Activated CD8-positive, alpha-beta memory T cell treated with anti-CD3 and anti-CD28 coated beads for 48 hours (primary cell): ENCODE results near the gene LDB2.
"Not testable (repeated sequence)": the region's sequence is repeated elsewhere in the genome, so short reads cannot be mapped to it uniquely, and the experiment has no call there.

ENCODE experiments used
- DNase-seq, 3 experiments: peaks; one replicate each; pipeline ENCODE4 v3.0.0-alpha.2; 2020; ENCODE audit warnings: low read depth in 2 of 3, low spot score in 2 of 3

Gene LDB2

DNA sequence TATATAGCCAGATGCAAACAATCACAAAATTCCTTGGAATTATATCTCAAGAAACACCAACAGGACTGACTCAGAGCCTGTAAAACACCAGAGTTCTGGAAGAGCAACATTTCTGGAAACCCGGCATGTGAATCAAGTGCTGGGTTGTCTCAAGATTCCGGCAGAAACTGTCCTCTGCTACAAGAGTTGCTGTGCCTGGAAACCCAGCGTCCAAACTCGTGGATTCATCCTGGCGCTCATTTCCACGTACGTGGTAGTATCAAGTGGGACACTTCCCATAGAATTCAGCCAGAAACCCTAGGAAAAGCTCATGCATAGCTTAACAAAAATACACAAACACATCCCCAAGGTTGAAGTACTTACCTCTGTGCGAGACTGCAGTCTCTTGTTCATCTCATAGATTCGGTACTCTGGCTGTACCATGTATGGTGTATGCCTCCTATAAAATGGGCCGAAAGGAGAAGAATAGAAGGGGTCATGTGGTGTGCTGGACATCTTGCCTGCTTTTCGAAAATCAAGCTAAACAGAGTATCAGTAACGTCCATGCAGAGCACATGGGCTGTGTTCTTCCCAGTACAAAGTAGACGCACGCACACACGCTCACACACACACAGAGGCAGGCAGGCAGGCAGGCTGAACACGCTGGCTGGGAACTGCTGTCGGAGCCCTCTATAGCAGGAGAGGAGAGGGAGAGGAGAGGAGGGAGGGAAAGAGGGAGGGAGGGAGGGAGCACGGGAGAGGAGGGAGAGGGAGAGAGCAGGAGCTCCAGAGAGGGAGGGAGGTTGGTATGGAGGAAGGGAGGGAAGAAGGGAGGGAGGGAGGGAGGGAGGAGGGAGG, at the start of gene LDB2:
LDB2 (minus strand) TSS at position 655 of the 837 bp plus-strand sequence.
- no peak for DNase-seq

DNA sequence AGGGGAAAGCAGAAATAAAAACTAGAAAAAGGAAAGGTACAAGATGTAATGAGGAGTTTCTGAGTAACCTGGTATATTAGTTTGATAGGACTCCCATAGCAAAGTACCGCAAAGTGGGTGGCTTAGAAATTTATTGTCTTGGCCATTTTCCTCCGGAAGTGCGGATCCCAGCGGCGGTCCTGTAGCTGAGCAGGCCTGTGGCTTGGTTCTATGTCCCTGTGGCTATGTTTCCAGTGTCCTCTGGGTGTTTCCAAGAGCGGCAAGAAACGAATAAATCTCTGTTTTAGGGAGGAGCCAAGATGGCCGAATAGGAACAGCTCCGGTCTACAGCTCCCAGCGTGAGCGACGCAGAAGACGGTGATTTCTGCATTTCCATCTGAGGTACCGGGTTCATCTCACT, 44.0 kb upstream of the LDB2 start:
- no peak for DNase-seq

DNA sequence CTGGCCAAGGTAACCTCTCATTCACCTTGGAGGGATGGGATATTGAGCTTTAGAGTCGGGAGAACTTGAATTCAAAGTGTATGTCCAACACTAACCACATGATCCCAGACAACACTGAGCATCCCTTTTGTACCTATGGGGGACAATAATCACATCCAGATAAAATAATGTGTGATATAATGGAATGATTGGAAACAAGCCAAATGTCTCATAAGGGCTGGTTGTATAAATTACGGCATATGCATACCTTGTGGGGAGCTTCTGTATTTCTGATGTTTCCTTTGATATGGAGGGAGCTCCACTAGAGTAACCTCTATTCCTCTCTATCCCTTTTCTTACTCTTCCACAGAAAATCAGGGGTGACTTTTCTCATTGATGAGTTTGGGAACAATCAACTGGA, 40.7 kb upstream of the LDB2 start:
- DNase-seq: no peak

DNA sequence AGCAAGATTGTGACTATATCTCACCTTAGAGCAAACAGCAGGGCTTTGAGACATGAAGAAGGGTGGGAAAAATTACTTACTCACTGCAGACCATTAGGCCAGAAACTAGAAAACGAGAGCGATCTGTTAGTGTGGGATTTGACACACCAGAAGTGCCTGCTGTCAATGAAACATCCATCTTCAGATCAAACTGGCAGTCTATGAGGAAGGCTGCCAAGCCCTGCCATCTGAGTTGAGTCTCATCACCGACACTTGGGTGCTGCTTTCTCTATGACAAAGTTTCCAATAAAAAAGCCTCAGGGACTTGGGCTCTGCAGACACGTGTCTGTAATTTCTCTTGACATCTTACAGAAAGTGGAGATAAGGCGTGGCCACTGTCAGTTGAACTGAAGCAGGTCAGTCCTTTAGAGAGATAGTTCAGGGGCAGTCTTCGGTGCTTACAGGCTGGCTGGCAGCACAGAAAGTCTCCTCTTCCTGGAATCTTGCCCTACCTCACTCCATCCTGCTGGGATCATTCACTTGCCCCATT, 40.1 kb upstream of the LDB2 start:
- no peak for DNase-seq

DNA sequence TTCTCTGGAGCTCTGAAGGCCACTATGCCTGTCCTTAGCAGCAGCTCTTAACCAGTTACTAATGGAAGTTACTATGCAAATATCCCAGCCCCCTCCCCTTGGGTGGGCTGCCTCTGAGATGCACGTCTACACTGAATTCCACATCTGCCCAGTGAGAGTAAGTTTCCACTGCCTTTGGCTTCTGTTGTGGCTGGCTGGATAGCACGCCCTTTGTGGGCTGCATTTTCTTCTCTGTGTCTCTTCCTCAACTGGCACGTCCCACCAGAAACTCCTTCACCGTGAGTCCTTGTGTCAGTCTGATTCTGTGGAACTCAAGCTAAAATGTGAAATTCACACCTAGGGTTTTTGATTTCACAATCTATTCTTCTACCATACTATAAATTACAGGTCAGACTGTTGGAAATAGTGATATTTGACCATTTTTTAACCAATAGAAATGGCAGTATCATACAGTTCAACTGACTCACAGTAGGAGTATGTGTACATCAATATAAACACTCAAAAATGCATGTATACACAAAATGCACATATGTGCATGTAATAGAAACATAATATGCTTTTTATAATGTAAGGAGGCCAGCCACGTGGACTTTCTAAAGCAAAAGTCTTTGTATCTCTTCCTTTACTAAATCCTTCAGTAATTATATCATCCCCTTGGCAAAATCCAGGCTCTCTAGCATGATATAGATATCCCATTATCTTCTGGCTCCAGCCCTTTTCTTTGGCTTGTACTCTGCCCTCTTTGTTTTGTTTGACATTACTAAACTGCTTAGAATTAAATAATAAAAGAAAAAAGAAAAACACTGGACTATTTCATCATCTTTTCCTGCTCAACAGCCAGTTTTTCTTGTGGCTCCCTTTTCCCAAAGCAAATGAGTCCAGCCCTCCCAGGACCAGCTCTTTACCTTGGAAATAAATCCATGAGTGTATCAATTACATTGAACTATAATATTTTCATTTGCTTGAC, 33.2 kb upstream of the LDB2 start:
- no peak for DNase-seq

DNA sequence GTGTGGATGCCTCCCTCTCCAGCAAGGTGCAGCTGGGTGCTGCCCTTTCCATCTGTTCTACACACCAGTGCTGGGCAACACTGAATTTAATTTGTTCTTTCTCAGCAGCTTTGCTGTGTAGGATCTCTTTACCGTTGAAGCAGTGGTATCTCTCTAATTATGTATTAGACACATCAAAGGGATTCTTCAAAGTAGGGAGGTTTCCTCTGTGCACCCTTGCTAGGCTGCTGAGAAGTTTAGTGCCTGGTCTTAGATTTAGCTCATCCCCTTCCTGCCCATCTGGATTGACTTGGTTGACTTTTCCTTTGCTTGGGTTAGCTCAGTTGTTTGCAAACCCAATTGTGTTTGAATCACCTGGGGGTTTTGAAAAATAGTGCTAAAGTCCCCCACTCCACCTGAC, 27.8 kb upstream of the LDB2 start:
- no peak for DNase-seq

DNA sequence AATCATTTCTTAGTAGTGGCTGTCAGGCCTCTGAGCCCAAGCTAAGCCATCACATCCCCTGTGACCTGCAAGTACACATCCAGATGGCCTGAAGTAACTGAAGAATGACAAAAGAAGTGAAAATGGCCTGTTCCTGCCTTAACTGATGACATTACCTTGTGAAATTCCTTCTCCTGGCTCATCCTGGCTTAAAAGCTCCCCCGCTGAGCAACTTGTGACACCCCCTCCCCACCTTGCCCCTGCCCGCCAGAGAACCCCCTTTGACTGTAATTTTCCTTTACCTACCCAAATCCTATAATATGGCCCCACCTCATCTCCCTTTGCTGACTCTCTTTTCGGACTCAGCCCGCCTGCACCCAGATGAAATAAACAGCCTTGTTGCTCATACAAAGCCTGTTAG, 20.3 kb upstream of the LDB2 start:
- DNase-seq: not testable (repeated sequence)

DNA sequence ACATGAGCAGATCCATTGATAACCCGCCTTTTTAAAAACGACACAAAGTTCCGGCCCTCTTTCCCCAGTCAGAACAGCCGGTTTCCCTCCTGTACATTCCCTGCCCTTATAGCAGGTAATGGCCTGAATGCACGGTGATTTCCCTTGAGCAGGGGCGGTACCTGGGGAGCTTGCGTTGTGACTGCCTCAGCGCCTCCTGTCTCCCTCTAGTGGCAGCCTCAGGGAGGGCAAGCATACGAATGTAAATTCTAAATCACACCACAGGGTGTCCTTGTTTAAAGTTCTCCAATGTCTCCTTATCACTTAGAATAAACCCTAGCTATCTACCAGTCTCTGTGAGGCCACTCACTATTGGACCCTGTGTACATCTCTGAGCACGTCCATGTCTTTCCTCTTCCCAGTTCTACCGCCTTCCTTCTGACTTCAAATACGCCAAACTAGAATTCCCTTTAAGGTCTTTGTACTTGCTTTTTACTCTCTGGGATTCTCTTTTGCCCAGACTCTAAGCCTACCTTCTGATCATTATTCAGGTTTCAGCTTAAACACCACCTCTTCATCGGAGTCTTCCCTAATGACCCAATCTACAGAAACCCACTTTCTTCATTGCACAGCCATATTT, 18.4 kb upstream of the LDB2 start:
- DNase-seq: peak; percentile 41 to 49 (median 43)

DNA sequence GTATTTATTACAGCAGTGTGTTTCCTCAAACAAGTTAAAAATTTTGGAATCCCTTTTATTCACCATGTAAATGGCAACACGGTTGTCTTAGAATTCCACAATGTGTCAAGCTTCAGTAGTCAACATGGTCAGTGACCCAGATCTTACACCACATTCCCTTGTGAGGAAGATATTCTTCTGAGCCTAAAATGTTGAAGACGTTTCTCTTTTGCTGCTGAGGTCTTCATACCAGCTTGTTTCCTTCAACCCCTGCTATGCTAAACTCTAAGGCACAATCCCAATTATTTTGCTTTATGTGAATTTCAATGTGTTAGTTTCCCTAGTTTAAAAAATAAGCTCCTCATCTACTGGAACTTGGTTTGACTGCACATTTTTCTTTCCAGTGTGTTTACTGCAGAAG, 17.6 kb upstream of the LDB2 start:
- DNase-seq: no peak

DNA sequence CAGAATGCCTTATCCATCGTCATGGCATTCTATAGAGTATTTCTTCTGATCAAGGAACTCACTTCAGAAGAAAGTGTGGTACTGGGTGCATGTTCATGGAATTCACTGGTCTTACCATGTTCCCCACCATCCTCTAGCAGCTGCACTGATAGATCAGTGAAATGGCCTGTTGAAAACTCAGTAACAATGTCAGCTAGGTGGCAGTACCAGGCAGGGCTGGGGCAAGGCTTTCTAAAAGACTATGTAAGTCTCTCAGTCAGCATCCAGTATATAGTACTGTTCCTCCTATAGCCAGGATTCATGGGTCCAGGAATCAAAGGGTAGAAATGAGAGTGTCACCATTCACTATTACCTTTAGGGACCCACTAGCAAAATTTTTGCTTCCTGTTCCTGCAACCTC, 15.8 kb upstream of the LDB2 start:
- no peak for DNase-seq

DNA sequence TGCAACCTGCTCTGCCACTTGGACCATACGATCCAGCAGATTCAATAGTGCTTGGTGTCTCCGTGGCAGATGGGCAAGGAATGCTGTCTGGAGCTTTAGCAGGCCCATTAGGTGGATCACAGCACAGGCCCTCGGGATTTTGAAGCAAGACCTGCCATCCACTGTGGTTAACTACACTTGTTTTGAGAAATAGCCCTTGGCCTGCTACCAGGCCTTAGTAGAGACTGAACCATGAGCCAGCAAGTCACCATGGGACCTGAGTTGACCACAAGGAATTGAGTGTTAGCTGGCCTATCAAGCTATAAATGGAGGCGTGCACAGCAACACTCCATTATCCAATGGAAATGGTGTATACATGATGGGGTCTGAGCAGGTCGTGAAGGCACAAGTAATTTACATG, 14.5 kb upstream of the LDB2 start:
- DNase-seq: no peak

DNA sequence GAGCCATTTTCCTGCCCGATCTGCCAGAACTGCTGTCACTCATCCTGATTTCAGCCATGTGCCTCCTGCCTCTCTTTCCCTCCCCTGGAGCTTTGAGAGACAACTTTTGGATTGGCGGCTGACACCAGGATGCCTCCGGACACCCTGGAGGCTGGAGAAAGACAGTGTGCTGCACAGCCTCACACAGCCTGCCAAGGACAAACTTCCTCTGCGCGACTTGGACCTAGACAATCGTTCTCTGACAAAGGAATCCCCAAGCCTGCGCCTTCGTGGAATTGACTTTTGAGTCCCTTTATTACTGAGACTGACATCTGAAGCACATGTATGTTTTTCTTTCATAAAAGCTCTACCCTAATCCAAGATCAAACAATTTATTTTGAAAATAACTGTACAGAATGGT, 10.8 kb upstream of the LDB2 start:
- no peak for DNase-seq

DNA sequence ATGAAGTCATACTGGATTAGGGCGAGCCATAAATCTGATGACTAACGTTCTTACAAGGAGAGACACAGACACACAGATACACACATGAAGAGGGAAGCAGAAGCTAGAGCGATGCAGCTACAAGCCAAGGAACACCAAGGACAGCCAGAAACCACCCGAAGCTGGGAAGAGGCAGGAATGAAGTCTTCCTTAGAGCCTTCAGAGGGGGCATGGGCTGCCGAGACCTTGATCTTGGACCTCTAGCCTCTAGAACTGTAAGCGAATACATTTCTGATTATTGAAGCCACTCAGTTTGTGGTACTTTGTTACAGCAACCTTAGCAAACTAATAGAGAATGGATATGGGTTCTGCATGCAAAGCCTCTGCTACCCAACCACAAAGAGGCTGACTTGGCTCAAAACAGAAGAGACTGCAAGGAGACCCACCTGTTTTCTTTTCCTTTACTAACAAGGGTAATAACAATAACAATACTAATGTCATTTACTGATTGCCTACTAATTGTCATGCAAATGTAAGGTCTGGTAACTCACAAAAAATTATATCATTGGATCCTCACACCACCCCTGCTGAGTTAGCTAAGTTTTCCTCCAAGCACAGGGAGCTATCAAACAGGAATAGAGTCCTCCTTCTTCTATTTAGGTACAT, 10.1 kb upstream of the LDB2 start:
- no peak for DNase-seq

DNA sequence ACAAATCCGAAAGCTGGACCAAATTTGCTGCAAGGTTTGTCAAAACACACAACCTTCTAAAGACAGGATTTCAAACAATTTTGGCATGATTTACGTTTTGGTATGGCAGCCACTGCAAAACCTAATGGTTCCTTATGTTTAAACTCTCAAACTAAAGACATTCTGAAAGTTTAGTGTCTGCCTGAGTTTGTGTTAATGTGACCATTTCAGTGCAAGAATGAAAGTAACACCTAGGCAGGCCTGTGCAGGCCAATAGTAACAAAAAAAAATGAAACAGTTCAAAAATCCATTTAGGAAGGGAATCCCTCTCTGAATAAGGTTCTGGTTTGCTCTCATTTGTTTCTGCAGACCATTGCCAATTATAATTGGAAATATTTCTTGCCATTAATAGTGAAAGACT, 1.9 kb upstream of the LDB2 start:
- DNase-seq: no peak

DNA sequence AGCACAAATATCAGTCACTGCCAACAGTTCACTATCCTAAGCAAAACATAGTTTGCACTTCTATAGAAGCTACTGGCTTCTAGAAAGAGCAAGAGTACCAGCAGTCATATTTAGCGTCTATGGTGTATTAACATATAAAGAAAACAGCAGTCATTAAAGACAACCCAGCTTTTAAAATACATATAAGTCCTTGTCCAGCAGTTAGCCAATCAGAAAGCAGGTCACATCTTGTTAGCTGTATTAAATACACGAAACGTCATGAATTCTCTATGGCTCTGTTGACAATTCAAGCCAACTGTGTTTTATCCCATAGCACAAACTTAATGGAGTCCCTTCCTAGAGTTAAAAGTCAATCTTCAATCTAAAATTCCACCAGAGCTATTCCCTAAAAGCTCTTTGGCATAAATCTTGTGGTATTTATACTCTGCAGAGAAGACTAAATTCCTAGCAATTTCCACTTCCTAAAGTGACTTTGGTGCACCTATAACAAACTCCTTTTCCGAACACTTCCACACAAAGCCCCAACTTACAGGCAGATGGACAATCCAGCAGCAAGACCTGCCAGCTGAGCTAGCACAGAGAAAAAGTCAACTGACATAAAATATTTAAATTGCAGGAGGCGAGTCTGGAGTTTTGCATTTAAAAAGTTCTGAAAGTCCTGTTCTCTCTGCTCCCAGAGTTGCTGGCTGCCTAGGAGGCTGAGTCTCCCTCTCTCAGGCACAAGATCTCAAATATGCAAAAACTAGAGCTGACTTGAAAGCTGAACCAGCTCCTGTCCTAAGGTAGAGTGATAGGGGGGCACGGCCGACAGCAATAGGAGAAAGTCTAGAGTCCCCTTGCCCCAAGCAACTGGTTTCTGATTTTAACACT, 1.3 kb downstream of the LDB2 start:
- DNase-seq: no peak

DNA sequence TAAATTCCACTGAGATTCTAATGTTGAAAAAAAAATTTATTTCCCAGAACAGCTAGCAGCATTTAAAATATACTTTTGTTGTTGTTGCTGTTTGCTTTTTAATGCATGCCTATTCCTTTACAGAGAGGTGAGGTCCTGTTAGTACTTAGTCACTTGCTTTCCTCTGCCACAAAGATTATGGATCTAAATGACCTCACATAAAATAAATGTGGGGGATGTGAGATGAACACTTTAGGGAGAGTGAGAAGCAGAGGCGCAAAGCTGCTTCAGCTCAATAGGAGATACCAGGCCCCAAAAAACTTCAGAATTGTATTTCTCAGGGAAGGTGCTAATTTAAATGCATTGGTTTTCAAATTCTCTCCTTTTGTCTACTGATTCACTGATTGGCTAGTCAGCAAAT, 4.0 kb downstream of the LDB2 start:
- no peak for DNase-seq

DNA sequence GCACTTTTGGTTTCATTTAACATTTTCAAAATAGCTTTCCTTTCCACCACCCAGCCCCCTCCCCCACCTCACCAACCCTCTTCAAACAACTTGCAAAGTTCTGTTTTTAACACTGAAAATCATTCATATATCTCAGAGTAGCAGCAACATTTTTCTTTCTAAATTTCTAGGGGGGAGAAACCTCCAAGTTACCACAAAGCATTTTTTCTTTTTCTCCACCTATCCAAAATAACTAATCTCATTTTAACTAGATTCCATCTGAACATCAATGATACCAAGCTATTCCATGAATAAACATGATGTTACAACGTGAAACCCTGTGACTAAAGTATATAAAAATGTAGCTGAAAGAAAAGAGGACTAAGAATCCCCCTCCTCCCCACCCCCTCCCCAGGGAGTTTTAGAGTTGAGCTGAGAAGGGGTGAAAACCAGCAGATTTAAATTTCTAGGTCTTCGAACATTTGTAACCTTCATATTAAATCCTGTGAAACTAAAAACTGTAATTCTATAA, 5.2 kb downstream of the LDB2 start:
- no peak for DNase-seq

DNA sequence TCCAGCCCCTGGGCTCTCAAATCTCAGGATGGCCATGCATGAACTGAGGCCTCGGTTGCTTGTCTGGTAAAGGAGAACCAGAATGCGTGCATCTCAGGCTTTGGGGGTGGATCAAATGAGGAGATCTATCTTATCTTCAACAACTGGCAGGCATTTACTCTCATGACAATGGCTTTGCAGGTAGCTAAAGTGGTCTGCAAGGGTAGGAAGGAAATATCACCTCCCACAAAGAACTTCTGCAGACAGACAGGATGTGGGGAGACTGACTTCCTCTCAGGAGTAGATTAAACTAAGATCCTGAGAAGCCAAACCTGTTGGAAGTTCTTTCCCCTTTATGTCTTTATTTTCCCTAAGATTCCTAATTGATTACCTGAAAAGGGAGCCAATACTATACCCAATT, 7.8 kb downstream of the LDB2 start:
- no peak for DNase-seq

DNA sequence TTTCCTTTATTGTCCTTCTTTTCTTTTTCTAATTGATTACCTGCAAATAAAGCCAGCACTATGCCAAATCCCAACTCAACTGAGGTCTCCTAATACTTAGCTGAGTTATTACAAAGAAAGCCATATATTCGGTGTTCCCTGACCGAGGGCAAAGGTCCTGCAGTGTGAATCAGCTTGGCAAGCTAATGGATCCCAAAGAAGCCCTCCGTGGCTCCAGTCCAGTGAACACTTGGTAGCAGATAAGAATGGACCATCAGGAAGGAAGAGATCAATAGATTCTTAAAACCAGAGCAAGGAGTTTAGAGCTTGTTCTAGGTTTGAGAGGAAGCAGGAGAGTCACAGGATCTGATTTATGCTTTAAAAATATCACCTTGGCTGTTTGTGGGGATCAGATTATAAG, 8.5 kb downstream of the LDB2 start:
- DNase-seq: no peak

DNA sequence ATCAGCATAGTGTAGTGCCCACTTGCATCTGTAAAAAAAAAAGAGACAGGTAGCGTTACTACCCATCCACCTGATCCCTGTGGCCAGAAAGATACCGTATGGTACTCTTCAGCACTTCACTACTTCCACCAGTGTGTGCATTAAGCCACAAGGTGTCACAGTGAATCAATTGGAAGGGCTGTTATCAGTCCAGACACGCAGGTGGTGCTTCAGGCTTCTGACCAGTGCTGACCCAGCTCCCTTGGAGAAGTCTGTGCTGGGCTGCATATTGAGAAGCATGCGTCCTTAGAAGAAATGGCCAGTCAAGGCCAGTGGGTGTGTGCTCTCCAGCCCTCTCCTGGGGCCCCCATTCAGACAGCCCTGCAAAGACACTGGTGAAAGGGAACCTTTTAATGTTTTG, 10.6 kb downstream of the LDB2 start:
- DNase-seq: no peak
